GM12872 (cell line): ENCODE measurements around the gene DUSP21.

Experiments
- CTCF ChIP-seq: IDR thresholded peaks from 3 replicates; pipeline ENCODE4 v1.5.1; 2011; ENCODE audit warnings: low read depth, mild to moderate bottlenecking, low read length, moderate library complexity; ENCODE audit not compliant: insufficient read depth

The DUSP21 gene

GRCh38 chrX:44843753-44844152, at the start of gene DUSP21:
Gene DUSP21 (plus strand): TSS chrX:44844021. CDS start chrX:44844133, 112 bp downstream.
- TF ChIP-seq CTCF, result no peak

GRCh38 chrX:44795945-44796450, 47.8 kb upstream of the DUSP21 start:
- no peak for TF ChIP-seq CTCF

- TF ChIP-seq CTCF, result no peak
Measured at GRCh38 chrX:44802613-44803012, 41.2 kb upstream of the DUSP21 start.

DNA sequence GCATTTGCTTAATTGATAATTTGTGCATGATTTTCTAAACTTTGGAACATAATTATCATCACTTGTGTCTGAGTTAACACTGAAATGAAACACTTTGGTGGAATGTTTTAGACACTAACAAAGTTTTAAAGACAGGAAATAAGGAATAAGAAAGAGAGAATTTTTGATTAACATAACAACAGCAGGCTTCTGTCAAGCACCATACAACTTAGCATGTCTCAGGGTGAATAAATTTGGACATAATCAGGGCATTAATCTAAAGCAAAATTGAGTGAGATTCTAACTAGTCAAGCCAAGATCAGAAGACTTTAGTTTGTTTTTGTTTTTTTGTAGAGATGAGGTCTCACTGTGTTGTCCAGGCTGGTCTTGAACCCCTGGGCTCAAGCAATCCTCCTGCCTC, 28.1 kb upstream of the DUSP21 start:
- TF ChIP-seq CTCF, result no peak

DNA sequence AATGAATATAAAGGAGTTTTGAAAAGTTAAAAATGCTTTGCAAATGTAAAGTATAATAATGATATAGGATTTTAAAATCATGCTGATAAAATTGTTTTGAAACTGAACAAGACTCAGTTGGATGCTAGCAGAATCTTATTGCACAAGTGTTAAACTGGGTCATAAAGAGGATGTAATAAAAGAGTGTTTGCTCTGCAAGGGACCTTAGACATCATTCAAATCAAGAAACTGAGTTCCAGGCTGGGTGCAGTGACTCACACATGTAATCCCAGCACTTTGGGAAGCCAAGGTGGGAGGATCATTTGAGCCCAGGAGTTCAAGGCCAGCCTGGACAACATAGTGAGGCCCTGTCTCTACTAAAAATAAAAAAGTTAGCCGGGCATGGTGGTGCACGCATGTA, 27.5 kb upstream of the DUSP21 start:
- no peak for TF ChIP-seq CTCF

DNA sequence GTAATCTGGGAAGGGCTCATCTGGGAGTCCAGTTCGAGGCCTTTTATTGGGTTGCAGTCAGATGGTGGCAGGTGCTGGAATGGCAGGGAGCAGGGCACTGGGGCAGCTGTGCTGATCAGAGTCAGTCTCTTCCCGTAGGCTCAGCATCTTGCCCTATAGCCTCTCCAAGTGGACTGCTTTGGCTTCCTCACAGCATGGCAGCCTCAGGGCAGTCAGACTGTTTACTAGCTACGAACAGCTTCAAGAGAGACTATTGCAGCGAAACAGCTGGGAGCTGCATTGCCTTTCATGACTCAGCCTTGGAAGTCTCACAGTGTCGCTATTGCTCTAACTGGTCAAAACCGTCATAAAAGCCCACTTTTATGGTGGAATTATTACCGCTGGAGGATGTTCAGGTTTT, 26.8 kb upstream of the DUSP21 start:
- TF ChIP-seq CTCF, result no peak

GRCh38 chrX:44822601-44823000, 21.2 kb upstream of the DUSP21 start:
- TF ChIP-seq CTCF, result no peak
